ENCODE measurements around the gene CNTN5.

Gene CNTN5

GRCh38 chr11:100329352-100329751, 1308.6 kb downstream of the CNTN5 start:
- in situ Hi-C loops (cut with MboI; ENCODE audit: low sequenced_read_pairs, unreplicated experiment), result no loop called here
- TF ChIP-seq CTCF (IDR thresholded peaks at IDR 0.05; ENCODE audit: borderline replicate concordance, control extremely low read depth, extremely low read depth, insufficient read depth, missing control alignments), result no peak

GRCh38 chr11:100336873-100337272, 1316.1 kb downstream of the CNTN5 start:
- DNase-seq (ENCODE audit: low spot score), result no peak
- in situ Hi-C loops (cut with MboI; ENCODE audit: low sequenced_read_pairs, unreplicated experiment), result no loop called here
- no peak for TF ChIP-seq CTCF (IDR thresholded peaks at IDR 0.05; ENCODE audit: borderline replicate concordance, control extremely low read depth, extremely low read depth, insufficient read depth, missing control alignments)

More at GRCh38 chr11:100329352-100329751, 1308.6 kb downstream of the CNTN5 start:
- no peak for DNase-seq (ENCODE audit: low spot score)

GRCh38 chr11:100338144-100338840, 1317.5 kb downstream of the CNTN5 start:
- in situ Hi-C loops (cut with MboI; ENCODE audit: low sequenced_read_pairs, unreplicated experiment), result no loop called here
- DNase-seq (ENCODE audit: low spot score), result no peak
- no peak for TF ChIP-seq CTCF (IDR thresholded peaks at IDR 0.05; ENCODE audit: borderline replicate concordance, control extremely low read depth, extremely low read depth, insufficient read depth, missing control alignments)

GRCh38 chr11:100340466-100341319, 1319.9 kb downstream of the CNTN5 start:
- no peak for TF ChIP-seq CTCF (IDR thresholded peaks at IDR 0.05; ENCODE audit: borderline replicate concordance, control extremely low read depth, extremely low read depth, insufficient read depth, missing control alignments)
- in situ Hi-C loops (cut with MboI; ENCODE audit: low sequenced_read_pairs, unreplicated experiment), result no loop called here
- no peak for DNase-seq (ENCODE audit: low spot score)

- in situ Hi-C loops (cut with MboI; ENCODE audit: low sequenced_read_pairs, unreplicated experiment), result no loop called here
- DNase-seq (ENCODE audit: low spot score), result no peak
- TF ChIP-seq CTCF (IDR thresholded peaks at IDR 0.05; ENCODE audit: borderline replicate concordance, control extremely low read depth, extremely low read depth, insufficient read depth, missing control alignments), result no peak
Observed at GRCh38 chr11:100353083-100353482, 1332.3 kb downstream of the CNTN5 start.

- no peak for TF ChIP-seq CTCF (IDR thresholded peaks at IDR 0.05; ENCODE audit: borderline replicate concordance, control extremely low read depth, extremely low read depth, insufficient read depth, missing control alignments)
- DNase-seq (ENCODE audit: low spot score), result no peak
- in situ Hi-C loops (cut with MboI; ENCODE audit: low sequenced_read_pairs, unreplicated experiment), result no loop called here
Observed at GRCh38 chr11:100354736-100355135, 1334.0 kb downstream of the CNTN5 start.
